ENCODE data around the gene VWA2. TPM values are rescaled to one million over a fixed set of nuclear protein-coding genes. Genes with fewer than 3 reads are reported as not detected.

VWA2 gene
- total RNA-seq, 1 experiment from 2014 or later = 1.6 TPM

- no peaks in the 10 kb centered on the region for H3K9me3 Mint-ChIP-seq
- Histone ChIP-seq H2BK5ac (ENCODE audit: insufficient read length, low read length) (no peak overlapping the region), H3K23ac (ENCODE audit: insufficient read length, low read depth, low read length) (no peak overlapping the region), H3K14ac (ENCODE audit: insufficient read depth, low read length) (no peak overlapping the region), H4K20me1 (ENCODE audit: control insufficient read depth, insufficient read depth, insufficient read length) (no peaks in the 10 kb centered on the region), H3K56ac (ENCODE audit: insufficient read length, low read depth, low read length) (no peak overlapping the region), H2AK5ac (ENCODE audit: insufficient read length, low read length) (no peak overlapping the region), H3K79me1 (ENCODE audit: insufficient read depth, low read depth, low read length, poor library complexity, severe bottlenecking) (no peaks in the 10 kb centered on the region), H2BK120ac (ENCODE audit: low read depth, low read length, poor library complexity, severe bottlenecking) (no peak overlapping the region), H3K4me2 (ENCODE audit: insufficient read depth, insufficient read length, low read length) (no peak overlapping the region), H3K27ac (ENCODE audit: insufficient read length, low read depth, low read length) (no peak overlapping the region), H3K4me1 (ENCODE audit: insufficient read depth, low read length) (no peaks in the 10 kb centered on the region), H3K79me2 (ENCODE audit: insufficient read depth, low read length) (no peaks in the 10 kb centered on the region), H4K8ac (replicated peaks; ENCODE audit: insufficient read length, low read depth, low read length) (no peak overlapping the region), H3K4ac (ENCODE audit: low read depth, low read length) (no peak overlapping the region), H3T11ph (ENCODE audit: low read length) (no peak overlapping the region), H3K9me3 (ENCODE audit: control insufficient read depth, low read depth, low read length) (no peaks in the 10 kb centered on the region), H3K27me3 (ENCODE audit: insufficient read depth, low read length) (no peaks in the 10 kb centered on the region), H2AFZ (ENCODE audit: low read length) (no peak overlapping the region), H4K91ac (ENCODE audit: insufficient read length, low read depth, low read length) (no peak overlapping the region), H2BK12ac (ENCODE audit: insufficient read length, low read depth, low read length) (no peak overlapping the region), H2BK15ac (ENCODE audit: low read depth, low read length) (no peak overlapping the region), H3K9ac (ENCODE audit: extremely low read depth, insufficient read length, low read length) (no peak overlapping the region), H3K18ac (ENCODE audit: insufficient read length, low read depth, low read length) (no peak overlapping the region), H4K5ac (ENCODE audit: insufficient read length, low read depth, low read length) (no peak overlapping the region), H3K23me2 (ENCODE audit: insufficient read length, low read depth, low read length, poor library complexity, severe bottlenecking) (no peaks in the 10 kb centered on the region), H2BK20ac (ENCODE audit: low read depth, low read length, poor library complexity, severe bottlenecking) (no peak overlapping the region)
- DNase-seq = no peak
- no peaks in the 10 kb centered on the region for H3K36me3 Mint-ChIP-seq (ENCODE audit: insufficient read depth in 1 of 3, low read depth in 3 of 3)
- no CpG with 5 or more reads among the region's 5 CpGs for WGBS (ENCODE audit: extremely low coverage, insufficient read length, low lambda C conversion rate)
- no peak for TF ChIP-seq CTCF (conservative IDR thresholded peaks at IDR 0.05)
- H3K27me3 Mint-ChIP-seq (ENCODE audit: low read depth) = no peaks in the 10 kb centered on the region; the same call in none of the 2 replicates
- H3K4me1 Mint-ChIP-seq = no peaks in the 10 kb centered on the region
- no peak overlapping the region for H3K27ac Mint-ChIP-seq
- no peak overlapping the region for H3K4me3 Mint-ChIP-seq
Observed at GRCh38 chr10:114281461-114281860, 42.4 kb downstream of the VWA2 start.
